Fibroblast of lung (primary cell): ENCODE measurements around the gene ZNF423. TPM values are rescaled to one million over a fixed set of nuclear protein-coding genes. Genes with fewer than 3 reads are reported as not detected.
"Not testable (repeated sequence)": the region's sequence is repeated elsewhere in the genome, so short reads cannot be mapped to it uniquely, and the experiment has no call there.

Source experiments
- DNase-seq, 2 donors: peaks; one replicate each; pipeline versions ENCODE4 v3.0.0 to v3.0.0-alpha.2; 2010; ENCODE audit warnings: low read depth in 2 of 2
- H2AFZ ChIP-seq: 2 replicates; pipeline ENCODE4 v1.5.1; 2012; ENCODE audit warnings: low read length, control low read depth, inconsistent platforms
- H3K27ac ChIP-seq: 2 replicates; pipeline ENCODE4 v1.5.1; 2011; ENCODE audit warnings: low read length, control low read depth; ENCODE audit not compliant: insufficient read depth
- H3K27me3 ChIP-seq: 2 replicates; pipeline ENCODE4 v1.5.1; 2011; ENCODE audit warnings: mild to moderate bottlenecking, low read length; ENCODE audit not compliant: control insufficient read depth, insufficient read depth
- H3K36me3 ChIP-seq: 2 replicates; pipeline ENCODE4 v1.5.1; 2011; ENCODE audit warnings: low read length; ENCODE audit not compliant: control insufficient read depth, insufficient read depth
- H3K4me1 ChIP-seq: 2 replicates; pipeline ENCODE4 v1.5.1; 2011; ENCODE audit warnings: low read length; ENCODE audit not compliant: control insufficient read depth, insufficient read depth; ENCODE audit errors: extremely low read depth
- H3K4me2 ChIP-seq: 2 replicates; pipeline ENCODE4 v1.5.1; 2011; ENCODE audit warnings: low read length, control low read depth; ENCODE audit not compliant: insufficient read depth; ENCODE audit errors: extremely low read depth
- H3K4me3 ChIP-seq, 4 experiments: fragments of 200-600 bp in 1 of 4; sonication (generic) in 1 of 4; replicated peaks in 1 of 4; 2 replicates each; pipeline ENCODE4 v1.5.1; 2011 to 2016; ENCODE audit warnings: low read length in 4 of 4, low read depth in 3 of 4, mild to moderate bottlenecking in 3 of 4, control low read depth in 2 of 4, inconsistent platforms in 1 of 4, mixed read lengths in 1 of 4; ENCODE audit not compliant: insufficient read depth in 1 of 4; ENCODE audit errors: control extremely low read depth in 1 of 4
- H3K79me2 ChIP-seq: 2 replicates; pipeline ENCODE4 v1.5.1; 2012; ENCODE audit warnings: mild to moderate bottlenecking, low read length, inconsistent platforms; ENCODE audit not compliant: control insufficient read depth, insufficient read depth
- H3K9ac ChIP-seq: 2 replicates; pipeline ENCODE4 v1.5.1; 2011; ENCODE audit warnings: mild to moderate bottlenecking, low read length, control low read depth; ENCODE audit not compliant: insufficient read depth
- H3K9me3 ChIP-seq: 2 replicates; pipeline ENCODE4 v1.5.1; 2012; ENCODE audit warnings: low read depth, low read length; ENCODE audit not compliant: control insufficient read depth, insufficient read depth
- H4K20me1 ChIP-seq: 2 replicates; pipeline ENCODE4 v1.5.1; 2011; ENCODE audit warnings: low read length; ENCODE audit not compliant: control insufficient read depth, insufficient read depth; ENCODE audit errors: extremely low read depth
- EZH2 ChIP-seq: IDR thresholded peaks from 2 replicates; pipeline ENCODE4 v1.5.1; 2012; ENCODE audit warnings: low read length, control low read depth, mild to moderate bottlenecking; ENCODE audit errors: missing control alignments
- polyA plus RNA-seq, 2 donors: library from polyadenylated mRNA; depleted of rRNA in 1 of 2; stranded (reverse) in 1 of 2; unstranded in 1 of 2; fragments of >200 nt; gene quantifications; 2 replicates each; pipeline ENCODE4 v1.2.1, GENCODE V29; 2011 to 2012; ENCODE audit warnings: missing spikeins in 1 of 2
- total RNA-seq: library from RNA; depleted of rRNA; stranded (reverse); fragments of >200 nt; gene quantifications from 2 replicates; pipeline ENCODE4 v1.2.1, GENCODE V29; 2014
- TF ChIP-seq, protein P1 (sequence below), 2 donors: IDR thresholded peaks in 1 of 2; conservative IDR thresholded peaks in 1 of 2; 1 replicate in 1 of 2; 2 replicates in 1 of 2; pipeline ENCODE4 v1.5.1; 2011 to 2012; ENCODE audit warnings: low read length in 2 of 2, control low read depth in 1 of 2, inconsistent platforms in 1 of 2, low read depth in 1 of 2, mild to moderate bottlenecking in 1 of 2

The ZNF423 gene
- total and polyA plus RNA-seq, 2 donors (not counting 1 experiment from before 2014, with no cell fraction given), result 0.07 to 0.17 TPM

DNA sequence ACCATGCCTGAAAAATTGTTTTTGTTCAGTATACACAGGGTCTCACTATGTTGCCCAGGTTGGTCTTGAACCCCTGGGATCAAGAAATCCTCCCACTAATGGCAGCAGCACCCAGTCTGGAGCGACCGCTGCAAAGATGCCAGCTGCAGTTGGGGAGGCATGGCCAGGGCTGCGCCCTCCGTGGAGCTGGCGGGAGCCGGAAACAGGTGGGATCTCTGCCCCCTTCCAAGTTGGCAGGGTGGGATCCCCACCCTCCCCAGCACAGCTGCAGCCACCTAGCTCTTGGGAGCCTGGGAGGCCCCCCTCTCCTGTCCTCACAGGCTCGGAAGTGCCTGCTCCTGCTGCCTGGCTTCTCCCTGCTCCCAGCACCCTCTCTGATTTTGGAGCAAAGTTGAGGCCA lies 176.8 kb downstream of the ZNF423 start:
- no peaks in the 10 kb centered on the region for H3K27me3 ChIP-seq
- no peaks in the 10 kb centered on the region for H4K20me1 ChIP-seq
- H3K27ac ChIP-seq, result no peak overlapping the region
- H3K9me3 ChIP-seq, result no peaks in the 10 kb centered on the region
- no peak overlapping the region for H2AFZ ChIP-seq
- no peak for DNase-seq
- H3K9ac ChIP-seq, result no peak overlapping the region
- H3K4me1 ChIP-seq, result no peaks in the 10 kb centered on the region
- TF ChIP-seq, protein P1, sequence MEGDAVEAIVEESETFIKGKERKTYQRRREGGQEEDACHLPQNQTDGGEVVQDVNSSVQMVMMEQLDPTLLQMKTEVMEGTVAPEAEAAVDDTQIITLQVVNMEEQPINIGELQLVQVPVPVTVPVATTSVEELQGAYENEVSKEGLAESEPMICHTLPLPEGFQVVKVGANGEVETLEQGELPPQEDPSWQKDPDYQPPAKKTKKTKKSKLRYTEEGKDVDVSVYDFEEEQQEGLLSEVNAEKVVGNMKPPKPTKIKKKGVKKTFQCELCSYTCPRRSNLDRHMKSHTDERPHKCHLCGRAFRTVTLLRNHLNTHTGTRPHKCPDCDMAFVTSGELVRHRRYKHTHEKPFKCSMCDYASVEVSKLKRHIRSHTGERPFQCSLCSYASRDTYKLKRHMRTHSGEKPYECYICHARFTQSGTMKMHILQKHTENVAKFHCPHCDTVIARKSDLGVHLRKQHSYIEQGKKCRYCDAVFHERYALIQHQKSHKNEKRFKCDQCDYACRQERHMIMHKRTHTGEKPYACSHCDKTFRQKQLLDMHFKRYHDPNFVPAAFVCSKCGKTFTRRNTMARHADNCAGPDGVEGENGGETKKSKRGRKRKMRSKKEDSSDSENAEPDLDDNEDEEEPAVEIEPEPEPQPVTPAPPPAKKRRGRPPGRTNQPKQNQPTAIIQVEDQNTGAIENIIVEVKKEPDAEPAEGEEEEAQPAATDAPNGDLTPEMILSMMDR (conservative IDR thresholded peaks at IDR 0.05 in 1 of 2, IDR thresholded peaks at IDR 0.05 in 1 of 2; ENCODE audit: low read depth in 1 of 2, low read length in 2 of 2), result no peak
- no peak for TF ChIP-seq EZH2
- no peaks in the 10 kb centered on the region for H3K36me3 ChIP-seq
- no peak overlapping the region for H3K4me2 ChIP-seq
- no peak overlapping the region for H3K4me3 ChIP-seq
- no peaks in the 10 kb centered on the region for H3K79me2 ChIP-seq

DNA sequence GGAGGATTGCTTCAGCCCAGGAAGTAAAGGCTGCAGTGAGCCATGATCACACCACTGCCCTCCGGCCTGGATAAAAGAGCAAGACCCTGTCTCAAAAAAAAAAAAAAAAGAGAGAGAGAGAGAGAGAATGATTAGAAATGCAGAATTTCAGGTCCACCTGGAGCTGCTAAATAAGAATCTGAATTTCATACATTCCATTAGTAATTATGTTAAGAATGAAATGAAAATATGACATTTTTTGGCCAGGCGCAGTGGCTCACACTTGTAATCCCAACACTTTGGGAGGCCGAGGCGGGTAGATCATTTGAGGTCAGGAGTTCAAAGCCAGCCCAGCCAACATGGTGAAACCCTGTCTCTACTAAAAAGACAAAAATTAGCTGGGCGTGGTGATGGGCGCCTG lies 178.3 kb downstream of the ZNF423 start:
- not testable (repeated sequence) for DNase-seq, H3K9ac ChIP-seq, H3K4me1 ChIP-seq, H3K27ac ChIP-seq, H3K4me2 ChIP-seq, H3K27me3 ChIP-seq, H3K9me3 ChIP-seq, H3K79me2 ChIP-seq, H2AFZ ChIP-seq, H3K36me3 ChIP-seq, H3K4me3 ChIP-seq, H4K20me1 ChIP-seq

DNA sequence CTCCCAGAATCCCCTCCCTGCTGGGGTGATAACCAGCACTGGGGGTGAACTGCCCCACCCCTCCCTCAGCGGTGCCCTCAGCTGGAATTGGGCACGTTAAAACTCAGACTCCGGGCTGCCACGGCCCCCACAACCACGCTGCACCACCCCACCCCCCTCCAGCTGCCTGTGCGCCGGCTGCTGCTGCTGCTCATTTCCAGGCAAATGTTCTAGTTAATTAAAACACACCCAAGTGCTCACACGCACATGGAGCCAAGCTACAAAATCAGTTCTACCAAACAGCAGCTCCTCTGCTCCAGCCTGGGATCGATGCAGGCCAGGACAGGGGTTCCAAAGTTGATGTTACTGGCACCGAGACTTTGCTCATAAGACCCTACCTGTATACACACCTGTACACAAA lies 180.5 kb downstream of the ZNF423 start:
- Histone ChIP-seq H3K9me3 (no peaks in the 10 kb centered on the region), H3K36me3 (no peaks in the 10 kb centered on the region), H3K4me3 (no peak overlapping the region), H3K27me3 (no peaks in the 10 kb centered on the region), H3K79me2 (no peaks in the 10 kb centered on the region), H2AFZ (no peak overlapping the region), H3K9ac (no peak overlapping the region), H3K4me1 (no peaks in the 10 kb centered on the region), H3K4me2 (no peak overlapping the region), H3K27ac (no peak overlapping the region), H4K20me1 (no peaks in the 10 kb centered on the region)
- DNase-seq, result no peak
- TF ChIP-seq, protein P1 (conservative IDR thresholded peaks at IDR 0.05 in 1 of 2, IDR thresholded peaks at IDR 0.05 in 1 of 2; ENCODE audit: low read depth in 1 of 2, low read length in 2 of 2), result no peak

DNA sequence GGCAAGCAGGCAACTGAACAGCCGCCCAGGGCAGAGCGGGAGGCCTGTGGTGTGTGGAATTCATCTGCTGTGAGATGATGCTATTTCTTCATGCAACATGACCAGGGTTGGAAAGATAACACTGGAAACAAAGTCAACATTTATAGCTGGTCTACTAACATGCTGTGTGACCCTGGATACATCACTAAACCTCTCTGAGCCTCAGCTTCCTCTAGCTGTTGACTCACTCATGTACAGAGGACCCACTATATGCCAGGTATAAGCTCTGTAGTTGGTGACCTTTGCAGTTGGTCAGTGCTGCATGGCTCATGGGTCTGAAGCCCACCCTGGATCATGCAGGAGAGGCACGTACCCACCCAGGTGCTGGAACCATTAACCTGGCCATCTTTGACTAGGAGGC lies 180.9 kb downstream of the ZNF423 start:
- Histone ChIP-seq H3K79me2 (no peaks in the 10 kb centered on the region), H3K4me1 (no peaks in the 10 kb centered on the region)

More for the DNA sequence above, 180.9 kb downstream of the ZNF423 start:
- Histone ChIP-seq H3K4me2 (no peak overlapping the region), H3K9ac (no peak overlapping the region), H3K9me3 (no peaks in the 10 kb centered on the region), H3K4me3 (no peak overlapping the region), H4K20me1 (no peaks in the 10 kb centered on the region), H3K27me3 (no peaks in the 10 kb centered on the region), H3K27ac (no peak overlapping the region), H3K36me3 (no peaks in the 10 kb centered on the region), H2AFZ (no peak overlapping the region)
- TF ChIP-seq, protein P1 (conservative IDR thresholded peaks at IDR 0.05 in 1 of 2, IDR thresholded peaks at IDR 0.05 in 1 of 2; ENCODE audit: low read depth in 1 of 2, low read length in 2 of 2), result no peak
- no peak for TF ChIP-seq EZH2
- DNase-seq, result no peak
